ENCODE measurements around the gene PLD5.

Gene PLD5

GRCh38 chr1:242524571-242525359 is at the start of gene PLD5:
TSS of gene PLD5 (minus strand) at chr1:242524697.
- peak; percentile 10 for DNase-seq

DNA sequence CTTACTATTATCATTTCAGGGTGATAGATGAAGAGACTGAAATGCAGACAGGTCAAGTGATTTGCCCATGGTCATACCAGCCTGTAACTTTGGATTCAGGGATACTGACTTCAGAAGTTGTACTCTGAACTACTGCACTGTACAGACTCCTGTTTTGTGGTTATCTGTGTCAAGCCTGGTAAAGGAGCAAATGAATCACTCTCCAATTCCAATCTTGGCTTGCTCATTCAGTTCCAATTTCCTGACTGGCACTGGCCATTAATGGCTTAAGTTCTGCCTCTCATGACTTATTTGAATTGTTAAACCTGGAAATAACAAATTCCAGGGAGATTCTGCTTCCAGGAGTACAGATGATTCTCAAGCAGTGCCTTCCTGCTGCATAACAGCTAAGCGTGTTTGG is 45.4 kb upstream of the PLD5 start:
- DNase-seq = no peak

DNA sequence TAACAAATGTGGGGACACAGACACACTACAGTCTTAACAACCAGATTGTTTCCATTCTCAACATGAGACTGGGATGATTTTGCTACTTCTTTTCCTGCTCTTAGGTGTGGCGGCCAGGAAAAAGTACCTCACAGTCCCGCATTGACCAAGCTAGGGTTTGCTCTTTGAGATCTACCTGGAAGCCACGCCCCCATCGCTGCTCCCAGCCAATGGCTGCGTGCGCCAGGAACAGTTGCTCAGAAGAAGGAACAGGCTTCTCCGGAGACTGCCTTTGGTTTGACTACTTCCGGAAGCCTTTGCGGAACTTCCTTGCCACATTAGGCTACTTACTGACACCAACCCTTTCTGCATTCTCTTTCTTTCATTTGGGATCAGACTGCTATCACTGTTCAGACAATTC is 44.2 kb upstream of the PLD5 start:
- no peak for DNase-seq

DNA sequence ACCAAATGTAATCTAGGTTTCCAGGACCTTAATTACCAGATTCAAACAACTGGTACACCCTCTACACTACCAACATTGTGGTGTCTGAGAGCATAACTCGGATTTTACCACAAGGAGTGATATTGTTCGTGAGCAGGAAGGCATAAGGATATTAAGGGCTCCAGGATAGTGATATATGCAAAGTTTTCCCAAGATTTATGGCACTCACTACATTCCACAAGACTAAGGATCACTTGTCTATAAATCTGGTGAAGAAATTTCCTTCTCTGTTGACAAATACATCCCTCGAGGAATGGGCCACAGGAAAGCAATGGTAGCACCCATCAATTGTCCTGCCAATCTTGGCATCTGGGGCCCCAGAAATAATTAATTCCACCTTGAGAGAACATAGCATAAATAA is 43.1 kb upstream of the PLD5 start:
- DNase-seq = no peak

DNA sequence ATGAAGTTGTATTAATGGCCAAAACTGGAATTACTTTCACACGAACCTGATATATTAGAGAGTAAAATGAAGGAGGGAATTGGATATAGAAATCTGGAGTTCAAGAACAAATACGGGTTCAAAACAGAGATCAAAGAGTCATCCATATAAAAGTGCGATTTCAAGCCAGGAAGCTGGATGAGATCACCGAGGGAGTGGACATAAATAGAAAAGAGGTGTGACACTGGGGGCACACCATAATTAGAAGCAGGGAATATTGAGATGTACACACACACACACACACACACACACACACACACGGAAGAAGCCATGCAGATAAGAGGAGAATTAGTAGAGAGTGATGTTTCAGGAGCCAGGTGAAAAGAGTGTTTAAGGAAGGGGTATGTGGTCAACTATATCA is 32.3 kb upstream of the PLD5 start:
- DNase-seq = no peak

- no peak for DNase-seq
Measured at GRCh38 chr1:242556276-242556675, 31.8 kb upstream of the PLD5 start.

- no peak for DNase-seq
Measured at GRCh38 chr1:242554577-242554976, 30.1 kb upstream of the PLD5 start.

GRCh38 chr1:242546849-242547729 is 22.6 kb upstream of the PLD5 start:
- DNase-seq = no peak

DNA sequence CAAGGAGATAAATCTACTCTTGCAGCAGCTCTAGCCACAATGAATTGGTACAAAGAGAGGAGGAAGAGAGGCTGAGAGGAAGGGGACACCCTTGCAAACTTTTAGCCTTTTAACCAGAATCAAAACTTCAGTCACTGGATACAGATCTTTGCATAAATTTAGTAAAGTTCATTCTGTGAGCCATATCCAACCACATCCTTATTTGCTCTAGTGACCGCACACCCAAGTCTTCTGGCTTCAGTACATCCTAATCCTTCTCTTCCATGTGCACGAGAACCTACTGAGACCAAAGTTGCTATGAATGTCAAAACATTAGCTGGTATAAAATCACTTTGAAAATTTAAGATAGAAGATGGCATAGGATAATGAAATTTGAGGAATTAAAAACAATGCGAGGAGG is 21.9 kb upstream of the PLD5 start:
- no peak for DNase-seq

DNA sequence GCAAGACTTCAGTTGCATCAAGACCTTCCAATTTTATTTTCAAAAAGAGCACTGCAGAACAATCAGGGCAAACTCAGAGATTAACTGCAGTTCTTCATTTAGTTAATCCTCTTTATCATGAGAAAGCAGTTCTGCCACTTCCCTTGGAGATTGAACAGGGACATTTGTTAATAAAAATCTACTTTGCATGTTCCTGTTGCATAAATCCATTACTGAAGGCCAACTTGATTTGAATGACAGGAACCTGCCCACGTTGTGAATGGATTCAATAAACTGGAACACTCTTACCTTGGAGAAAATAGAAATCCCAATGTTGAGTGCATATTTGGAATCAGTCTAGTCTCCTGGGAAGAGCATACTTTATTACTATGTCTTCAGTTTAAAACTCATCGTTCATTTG is 19.6 kb upstream of the PLD5 start:
- no peak for DNase-seq

- no peak for DNase-seq
Measured at GRCh38 chr1:242542271-242542670, 17.8 kb upstream of the PLD5 start.

DNA sequence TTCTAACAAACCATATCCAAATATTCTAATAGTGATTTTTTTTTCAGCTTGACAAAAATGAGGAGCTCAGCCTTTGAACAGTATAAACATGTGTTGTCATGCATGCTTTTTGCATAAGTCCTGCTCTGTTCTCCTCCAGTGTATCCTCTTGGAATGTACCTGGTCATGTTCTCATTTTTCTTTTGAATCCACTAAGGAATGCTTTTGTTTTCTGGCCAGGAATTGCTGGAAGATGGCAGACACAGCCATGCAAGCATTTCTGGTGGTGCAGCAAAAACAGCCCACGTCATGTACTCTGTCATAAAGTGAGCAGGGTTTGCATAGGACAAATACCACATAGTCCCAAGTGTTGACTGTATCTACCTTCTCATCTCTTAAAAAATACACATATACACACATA is 11.5 kb upstream of the PLD5 start:
- no peak for DNase-seq

GRCh38 chr1:242534753-242535152 is 10.3 kb upstream of the PLD5 start:
- DNase-seq = no peak

DNA sequence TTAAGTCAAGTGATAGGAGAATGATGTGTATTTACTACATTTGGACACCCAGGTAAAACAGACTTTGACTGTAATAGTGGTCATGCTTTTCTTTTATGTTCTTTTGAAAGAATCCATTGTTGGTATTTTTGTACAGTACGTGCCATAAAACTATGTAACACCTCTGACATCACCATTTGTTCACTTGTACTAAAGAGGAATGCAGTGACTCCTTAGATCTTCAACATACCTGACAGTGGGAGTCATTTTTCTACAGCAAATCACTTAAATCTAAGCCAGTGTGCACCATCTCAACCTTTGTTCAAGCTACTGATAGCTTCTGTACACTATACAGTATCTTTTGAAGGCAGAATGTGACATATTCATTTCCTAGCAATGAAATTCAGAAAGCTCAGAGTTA is 6.3 kb upstream of the PLD5 start:
- DNase-seq = no peak

DNA sequence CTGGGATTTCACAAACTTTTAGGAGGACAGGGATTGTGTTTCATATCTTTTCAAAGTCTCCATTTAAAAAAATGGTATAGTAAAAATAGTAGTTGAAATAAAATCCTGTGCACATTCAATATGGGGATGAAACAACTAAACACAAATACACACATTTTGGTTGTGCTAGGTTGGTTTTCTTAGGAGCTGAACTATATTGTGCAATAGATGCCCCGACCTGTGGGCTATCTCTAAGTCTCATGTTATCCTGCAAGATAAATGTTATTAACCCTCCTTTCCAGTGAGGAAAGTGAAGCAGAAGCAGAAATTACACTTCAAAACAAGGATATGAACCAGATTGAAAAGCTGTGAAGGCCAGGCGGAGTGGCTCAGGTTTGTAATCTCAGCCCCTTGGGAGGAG is 1.3 kb upstream of the PLD5 start:
- no peak for DNase-seq

- DNase-seq = no peak
Measured at GRCh38 chr1:242525360-242525722, 844 bp upstream of the PLD5 start.

GRCh38 chr1:242523719-242524570 is 552 bp downstream of the PLD5 start:
- DNase-seq = peak; percentile 52

GRCh38 chr1:242522996-242523718 is 1.3 kb downstream of the PLD5 start:
- DNase-seq = no peak

GRCh38 chr1:242522304-242522945 is 2.1 kb downstream of the PLD5 start:
- no peak for DNase-seq

DNA sequence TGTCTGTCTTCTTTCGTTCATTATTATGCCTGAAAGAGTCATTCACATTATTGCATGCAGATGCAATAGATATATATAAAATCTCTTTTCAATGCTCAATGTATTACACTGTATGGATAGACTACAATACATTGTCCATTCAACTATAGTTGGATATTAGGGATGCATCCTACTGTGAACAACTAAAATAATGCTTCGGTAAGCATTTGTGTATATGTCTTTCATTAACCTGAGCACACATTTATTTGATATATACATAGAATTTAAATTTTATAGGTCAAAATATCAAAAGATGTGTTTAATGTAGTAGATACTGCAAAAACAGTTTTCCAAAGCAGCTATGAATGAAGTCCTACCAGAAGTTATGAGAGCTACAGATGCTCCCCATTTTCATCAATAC is 8.9 kb downstream of the PLD5 start:
- DNase-seq = no peak

DNA sequence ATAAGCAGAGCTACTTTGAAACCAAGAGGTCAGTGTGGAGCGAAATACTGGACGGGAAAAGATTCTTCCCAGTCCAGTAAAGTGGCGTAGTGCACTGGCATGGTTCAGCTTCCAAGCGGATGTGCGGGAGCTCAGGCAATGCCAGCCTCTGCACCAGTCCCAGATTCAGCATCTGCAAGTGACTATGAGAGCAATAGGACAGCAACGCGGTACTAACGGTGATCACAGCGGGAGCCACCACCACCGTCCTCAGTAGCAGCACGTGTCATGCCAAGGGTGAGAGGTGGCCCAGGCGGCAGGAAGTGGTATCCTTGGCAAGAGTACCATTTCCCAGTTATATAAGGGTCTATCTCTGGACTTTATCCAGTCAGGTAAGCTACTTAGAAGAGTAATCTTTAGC is 17.8 kb downstream of the PLD5 start:
- DNase-seq = no peak

DNA sequence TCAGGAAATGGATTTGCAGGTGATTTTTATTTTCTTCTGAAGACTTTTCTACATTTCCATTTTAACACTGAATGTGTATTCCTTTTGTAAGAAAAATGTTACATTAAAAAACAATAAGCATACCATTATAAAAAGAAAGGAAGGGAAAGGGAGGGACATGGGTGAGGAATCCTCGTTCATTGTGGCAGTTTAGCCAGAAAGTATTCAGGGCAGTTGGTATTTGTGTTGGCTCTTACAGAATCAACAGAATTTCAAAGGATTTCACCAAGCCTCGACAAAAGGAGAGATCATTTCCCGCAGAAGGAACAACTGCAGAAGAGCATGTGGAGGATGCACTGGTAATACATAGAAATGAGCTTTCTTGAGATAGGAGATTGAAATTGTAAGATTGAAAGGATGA is 35.0 kb downstream of the PLD5 start:
- DNase-seq = no peak
